GM10248 (cell line): ENCODE measurements around the gene GNAL.

Experiments used
- CTCF ChIA-PET: fragments of 300-600 bp; sonication (Branson Sonifier 250); formaldehyde crosslinking; extraction: SDS; loops from one replicate; lab custom pipeline; 2021; ENCODE audit warnings: antibody characterized with exemption; lab: Yijun Ruan, JAX
- POLR2A ChIA-PET: fragments of 350-650 bp; sonication (Branson Sonifier 250); formaldehyde crosslinking; extraction: SDS; loops from one replicate; lab custom pipeline; 2020; ENCODE audit warnings: antibody characterized with exemption; lab: Yijun Ruan, JAX
- DNase-seq: peaks from one replicate; pipeline ENCODE4 v3.0.0; 2012; ENCODE audit errors: extremely low spot score
- CTCF ChIP-seq: IDR thresholded peaks from 2 replicates; pipeline ENCODE4 v1.5.1; 2012; ENCODE audit warnings: mild to moderate bottlenecking, low read depth; ENCODE audit errors: extremely low read depth, missing control alignments, control extremely low read depth

Gene GNAL

GRCh38 chr18:11808001-11808855 lies 119.2 kb downstream of the GNAL start:
- ChIA-PET POLR2A (no interaction called here), CTCF (no interaction called here)
- no peak for TF ChIP-seq CTCF
- DNase-seq, result no peak

- POLR2A ChIA-PET, result no interaction called here
- DNase-seq, result no peak
- CTCF ChIA-PET, result interaction anchor here (0.7 to 1.8 kb wide), 5 partner anchors 15 to 128 kb away, joined by 3 to 5 read pairs (median 3); no protein-coding TSS in a partner anchor
- TF ChIP-seq CTCF, result no peak
These were observed 120.8 kb downstream of the GNAL start for GRCh38 chr18:11809895-11810294.

DNA sequence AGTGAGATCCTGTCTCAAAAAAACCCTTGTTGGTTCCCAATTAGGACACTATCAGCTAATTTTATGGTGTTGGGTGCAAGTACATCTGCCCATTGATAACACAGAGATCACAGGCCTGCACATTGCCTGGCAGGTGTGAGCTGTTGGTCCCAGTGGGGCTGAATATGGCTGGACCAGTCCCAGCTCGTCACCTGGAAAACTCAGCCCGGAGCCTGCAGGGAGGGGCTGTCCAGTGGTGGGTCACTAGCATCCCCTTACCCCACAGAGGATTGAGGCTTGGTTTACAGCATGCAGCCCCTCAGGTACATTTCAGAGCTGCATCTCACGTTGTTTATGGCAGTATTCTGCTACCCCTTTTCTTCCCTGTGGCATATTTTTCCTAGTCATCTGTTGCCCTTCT lies 121.3 kb downstream of the GNAL start:
- POLR2A ChIA-PET, result no interaction called here

GRCh38 chr18:11811009-11811408 lies 121.9 kb downstream of the GNAL start:
- POLR2A ChIA-PET, result no interaction called here
- TF ChIP-seq CTCF, result no peak
- no peak for DNase-seq
- CTCF ChIA-PET, result interaction anchor here (1.5 kb wide), 1 partner anchor 77 kb away, joined by 4 read pairs; no protein-coding TSS in a partner anchor

More for the DNA sequence above, 121.3 kb downstream of the GNAL start:
- no peak for DNase-seq
- CTCF ChIA-PET, result interaction anchor here (0.7 to 1.8 kb wide), 5 partner anchors 15 to 127 kb away, joined by 3 to 5 read pairs (median 3); no protein-coding TSS in a partner anchor
- no peak for TF ChIP-seq CTCF

DNA sequence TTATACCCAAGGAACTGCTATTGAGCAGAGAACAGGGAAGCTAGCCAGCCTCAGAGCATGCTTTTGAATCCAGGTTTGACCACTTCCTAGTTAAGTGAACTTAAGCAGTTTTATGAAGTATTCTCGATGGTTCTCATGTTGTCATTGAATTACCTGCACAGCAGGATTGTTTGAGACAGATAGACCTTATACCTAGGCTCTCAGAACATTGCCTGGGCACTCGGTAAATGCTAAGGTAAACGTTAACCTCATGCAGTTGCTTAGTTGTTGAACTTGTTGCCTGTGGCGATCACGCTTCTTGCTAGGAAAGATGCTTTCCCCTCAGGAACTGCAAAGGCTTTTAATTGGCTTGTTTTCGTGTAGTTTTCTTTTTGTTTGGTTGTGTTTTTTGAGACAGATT lies 128.2 kb downstream of the GNAL start:
- no peak for TF ChIP-seq CTCF
- ChIA-PET POLR2A (no interaction called here), CTCF (no interaction called here)
- DNase-seq, result no peak

DNA sequence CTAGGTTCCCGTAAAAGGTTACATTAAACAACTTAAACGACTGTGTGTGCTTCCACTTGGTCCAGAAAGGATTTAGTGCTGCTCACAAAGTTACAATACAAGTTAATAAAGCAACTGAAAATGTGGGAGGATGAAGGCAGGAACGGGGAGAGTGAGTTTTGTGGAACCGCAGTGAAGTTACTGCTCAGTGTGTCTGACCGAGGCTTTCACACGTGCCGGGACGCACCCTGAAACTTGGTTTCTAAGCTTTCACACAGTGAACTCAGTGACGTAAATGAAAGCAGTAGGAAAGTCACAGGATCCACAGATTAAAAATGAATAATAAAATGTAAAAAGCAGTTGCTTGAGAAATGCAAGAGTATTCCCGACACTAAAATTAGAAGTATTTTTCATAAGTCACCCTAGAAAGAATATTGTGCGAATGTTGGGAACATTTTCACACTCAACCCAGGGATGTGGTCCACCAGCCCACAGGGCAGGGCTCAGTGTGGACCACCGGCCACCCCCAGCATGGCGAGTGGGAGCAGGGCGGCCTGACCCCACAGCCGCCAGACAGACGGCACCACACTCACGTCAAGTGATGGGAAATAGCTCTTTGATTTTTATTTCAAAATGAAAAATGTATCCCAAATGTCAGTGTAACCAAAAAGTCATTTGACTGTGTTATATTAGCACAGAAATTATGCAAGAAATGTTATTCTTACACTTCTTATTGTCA lies 129.6 kb downstream of the GNAL start:
- DNase-seq, result no peak
- ChIA-PET CTCF (no interaction called here), POLR2A (no interaction called here)
- no peak for TF ChIP-seq CTCF
